GM19193 (cell line): Measurements from ENCODE around the gene SMIM22.

Experiments used
- POLR2A ChIP-seq: IDR thresholded peaks from 4 replicates; pipeline ENCODE4 v1.6.1; 2011; ENCODE audit not compliant: insufficient read depth, insufficient read length; ENCODE audit errors: extremely low read depth

SMIM22 gene

DNA sequence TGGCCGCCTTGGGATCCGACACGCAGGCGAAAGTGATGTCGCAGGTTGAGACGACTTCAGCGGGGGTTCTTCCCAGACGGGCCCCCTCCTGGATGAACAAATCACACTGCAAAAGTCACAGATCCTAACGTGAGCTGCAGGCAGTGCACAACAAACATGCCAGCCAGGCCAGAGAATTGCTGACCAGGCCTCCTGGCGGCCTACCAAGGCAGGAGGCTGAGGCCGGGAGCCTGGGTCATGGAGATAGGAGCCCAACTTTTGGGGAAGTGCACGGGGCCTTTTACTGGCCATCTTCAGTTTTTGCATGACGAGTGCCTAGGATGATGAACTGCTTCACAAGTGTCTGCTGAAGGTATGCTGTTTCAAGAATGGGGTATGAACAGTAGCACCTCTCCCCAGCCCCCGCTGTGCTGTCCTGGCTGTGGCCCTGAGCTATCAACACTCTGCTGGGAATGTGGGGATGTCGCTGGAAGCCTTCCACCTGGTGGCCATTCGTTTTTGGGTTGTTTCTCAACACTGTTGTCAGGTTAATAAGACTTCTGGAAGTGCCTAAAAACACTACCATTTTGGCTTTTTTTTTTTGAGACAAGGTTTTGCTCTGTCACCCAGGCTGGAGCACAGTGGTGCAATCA is 19.5 kb downstream of the SMIM22 start:
- TF ChIP-seq POLR2A, result no peak

DNA sequence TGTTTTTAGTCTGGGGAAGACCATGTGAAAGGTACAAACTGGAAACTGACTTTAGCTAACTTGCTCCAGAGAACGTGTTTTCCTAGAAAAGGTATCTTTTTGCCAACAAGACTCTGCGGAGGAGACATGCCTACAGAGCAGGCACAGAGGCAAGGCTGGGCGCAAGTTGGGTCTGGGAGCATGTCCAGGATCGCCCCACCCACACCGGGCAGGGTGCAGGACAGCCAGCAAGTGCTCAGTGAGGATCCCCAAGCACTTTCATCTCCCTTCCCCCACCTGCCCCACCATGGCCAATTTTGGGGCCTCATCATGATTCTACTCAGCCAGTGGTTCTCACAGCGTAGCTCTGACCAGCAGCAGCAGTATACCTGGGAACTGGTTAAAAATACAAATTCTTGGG is 25.5 kb downstream of the SMIM22 start:
- TF ChIP-seq POLR2A, result no peak

DNA sequence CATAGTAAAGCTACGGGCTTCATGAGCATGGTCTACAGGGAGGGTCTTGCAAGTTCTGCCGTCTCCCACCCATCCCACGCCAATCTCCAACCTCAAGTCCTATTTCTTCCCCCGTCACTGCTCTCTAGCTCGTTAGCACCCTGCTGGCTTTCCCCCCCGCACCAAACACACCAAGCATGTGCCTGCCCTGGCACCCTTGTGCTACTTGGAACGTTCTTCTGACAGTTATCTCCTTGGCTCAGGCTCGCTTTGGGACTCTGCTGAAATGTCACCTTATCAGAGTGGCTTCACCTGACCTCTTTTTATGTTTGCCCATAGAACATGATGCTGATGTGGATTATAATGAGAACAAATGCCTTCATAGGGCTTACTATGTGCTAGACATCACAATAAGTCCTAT is 30.0 kb downstream of the SMIM22 start:
- no peak for TF ChIP-seq POLR2A

DNA sequence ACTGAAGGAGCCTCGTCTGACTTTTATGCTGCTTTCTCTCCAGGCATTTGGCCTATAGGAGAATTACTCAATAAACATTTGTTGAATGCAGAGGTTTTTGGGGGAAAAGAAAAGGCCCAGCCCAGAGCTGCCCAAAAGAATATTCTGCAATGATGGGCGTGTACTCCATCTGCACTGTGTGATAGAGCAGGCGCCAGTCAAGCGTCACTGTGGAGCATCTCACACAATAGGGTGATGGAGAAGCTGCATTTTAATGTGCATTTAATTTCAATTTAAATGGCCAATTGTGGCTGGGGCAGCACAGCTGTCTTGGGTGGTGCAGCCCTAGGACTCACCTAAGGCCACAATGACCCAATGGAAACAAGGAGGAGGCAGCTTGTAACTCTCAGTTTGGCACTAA is 31.4 kb downstream of the SMIM22 start:
- no peak for TF ChIP-seq POLR2A

DNA sequence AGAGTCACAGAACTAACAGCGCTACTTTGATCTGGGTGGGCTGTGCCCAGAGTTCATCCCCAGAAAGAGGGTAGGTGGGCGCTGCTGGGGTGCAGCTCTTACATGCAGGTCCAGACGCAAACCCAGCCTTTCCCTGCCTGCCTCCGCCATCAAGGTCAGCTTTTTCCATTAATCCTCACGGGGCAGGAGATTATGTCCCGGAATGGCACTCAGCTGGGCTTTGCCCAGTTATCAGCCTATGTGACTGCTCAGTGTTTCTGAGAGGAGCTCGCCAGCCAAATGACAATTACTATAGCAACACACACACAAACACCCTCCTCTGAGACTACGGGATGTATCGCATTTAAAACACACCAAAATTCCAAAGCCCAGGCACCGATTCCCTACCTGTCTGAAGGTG is 31.8 kb downstream of the SMIM22 start:
- no peak for TF ChIP-seq POLR2A

DNA sequence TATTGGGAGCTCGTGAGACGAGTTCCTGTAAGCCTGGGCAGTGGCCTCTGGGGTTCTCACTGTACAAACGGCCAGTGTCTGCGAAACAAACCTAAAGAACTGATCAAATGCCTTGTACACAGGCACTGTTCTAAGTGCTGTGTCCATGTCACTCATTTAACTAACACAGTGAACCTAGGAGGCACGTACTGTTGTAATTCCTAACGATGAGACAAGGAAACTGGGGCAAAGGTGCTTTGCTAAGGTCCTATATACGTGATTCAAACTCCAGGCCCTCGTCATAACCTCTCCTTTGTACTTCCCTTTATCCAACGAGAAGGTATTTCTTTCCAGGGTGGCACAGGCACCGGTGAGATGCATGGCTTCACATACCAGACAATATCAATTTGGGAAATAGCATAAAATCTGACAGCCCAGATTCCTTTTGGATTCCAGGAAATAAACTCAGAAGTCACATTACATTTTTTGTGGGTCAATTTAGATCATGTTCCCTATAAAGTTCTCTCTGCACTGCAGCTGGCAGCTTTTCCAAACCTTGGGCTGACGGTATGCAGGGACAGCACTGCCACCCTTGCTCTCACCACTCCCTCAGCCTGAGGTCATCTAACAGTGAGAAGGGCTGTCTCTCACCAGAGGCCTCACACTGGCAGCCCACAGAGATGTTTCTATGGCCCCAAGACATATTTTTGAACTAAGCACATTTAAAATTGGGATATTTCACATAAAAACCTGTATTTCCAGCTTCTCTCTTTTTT is 33.6 kb downstream of the SMIM22 start:
- TF ChIP-seq POLR2A, result no peak

DNA sequence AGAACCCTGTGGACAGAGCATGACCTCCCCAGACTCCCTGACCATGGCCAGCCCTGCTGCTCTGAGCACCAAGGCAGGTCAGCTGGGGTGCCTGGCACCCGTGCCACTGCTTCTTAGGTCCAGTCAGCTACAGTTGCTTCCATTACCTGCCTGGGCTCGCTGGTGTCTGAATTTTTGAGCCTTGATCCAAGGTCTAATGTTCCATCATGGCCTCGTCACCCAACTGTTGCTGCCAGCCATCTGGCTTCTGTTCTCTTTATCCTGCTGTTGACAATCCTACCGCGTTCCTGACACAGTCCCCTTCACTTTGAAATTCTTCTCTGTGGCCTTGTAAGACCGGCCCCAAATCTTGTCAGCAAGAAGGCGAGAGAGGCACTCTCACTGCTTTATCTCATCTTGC is 35.2 kb downstream of the SMIM22 start:
- TF ChIP-seq POLR2A, result no peak

DNA sequence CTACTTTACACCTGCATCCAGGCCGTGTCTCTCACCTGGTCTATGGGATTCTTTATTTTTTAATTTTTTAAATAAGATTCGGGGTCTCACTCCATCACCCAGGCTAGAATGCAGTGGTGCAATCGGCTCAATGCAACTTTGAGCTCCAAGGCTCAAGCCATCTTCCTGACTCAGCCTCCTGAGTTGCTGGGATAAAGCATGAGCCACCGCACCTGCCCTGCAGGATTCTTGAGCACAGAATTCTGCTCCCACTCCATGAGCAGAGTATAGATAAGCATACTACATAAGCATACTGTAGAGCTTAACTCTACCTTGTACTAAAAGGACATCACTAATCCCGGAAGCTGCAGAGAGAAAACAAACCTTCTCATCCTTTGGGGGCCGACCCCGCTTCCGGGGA is 36.4 kb downstream of the SMIM22 start:
- no peak for TF ChIP-seq POLR2A

DNA sequence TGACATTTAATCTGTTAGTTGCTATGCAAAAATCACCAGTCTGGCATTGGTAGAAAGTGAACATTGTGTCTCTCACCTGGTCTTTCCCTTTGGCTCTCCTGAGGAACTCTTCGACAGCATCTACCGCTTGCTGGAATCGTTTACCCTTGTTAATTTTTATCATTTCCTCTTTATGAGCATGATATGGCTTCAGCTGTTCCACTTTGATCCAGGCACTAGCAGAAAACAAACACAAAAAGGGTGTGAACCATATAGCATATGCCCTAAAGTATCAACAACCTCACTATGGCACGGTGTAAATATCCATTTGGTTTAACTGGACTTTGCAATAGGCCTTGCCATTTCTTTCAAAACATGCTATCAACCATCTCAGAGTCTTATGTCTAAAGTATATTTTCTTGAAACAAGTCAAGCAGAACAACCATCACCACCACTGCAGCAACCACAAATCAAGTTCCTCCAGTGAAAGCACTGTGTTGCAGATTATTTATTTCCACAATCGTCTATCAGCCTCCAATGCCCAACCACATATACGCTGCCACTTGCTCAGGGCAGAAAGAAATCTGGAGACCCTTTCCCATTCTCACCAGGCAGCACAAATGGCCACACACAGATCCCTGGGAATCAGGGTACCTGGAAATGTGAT is 37.7 kb downstream of the SMIM22 start:
- no peak for TF ChIP-seq POLR2A

DNA sequence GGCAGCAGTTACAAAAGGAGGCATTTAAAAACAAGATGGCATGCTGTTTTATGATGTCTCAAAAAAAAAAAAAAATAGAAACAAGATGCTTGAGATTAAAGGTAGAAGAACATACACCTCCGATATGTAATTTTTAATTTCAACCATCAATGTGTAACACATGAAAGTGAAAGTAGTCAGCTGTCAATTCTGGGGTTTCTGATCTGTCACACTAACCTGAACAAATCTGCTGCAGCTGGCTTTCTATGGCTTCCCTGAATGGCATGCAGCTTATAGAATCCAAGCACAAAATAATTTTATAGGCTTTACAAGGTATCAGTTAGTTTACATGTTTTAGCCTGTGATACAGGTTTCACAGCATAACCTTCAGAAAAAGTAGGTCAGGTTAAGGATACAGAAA is 38.4 kb downstream of the SMIM22 start:
- TF ChIP-seq POLR2A, result no peak

DNA sequence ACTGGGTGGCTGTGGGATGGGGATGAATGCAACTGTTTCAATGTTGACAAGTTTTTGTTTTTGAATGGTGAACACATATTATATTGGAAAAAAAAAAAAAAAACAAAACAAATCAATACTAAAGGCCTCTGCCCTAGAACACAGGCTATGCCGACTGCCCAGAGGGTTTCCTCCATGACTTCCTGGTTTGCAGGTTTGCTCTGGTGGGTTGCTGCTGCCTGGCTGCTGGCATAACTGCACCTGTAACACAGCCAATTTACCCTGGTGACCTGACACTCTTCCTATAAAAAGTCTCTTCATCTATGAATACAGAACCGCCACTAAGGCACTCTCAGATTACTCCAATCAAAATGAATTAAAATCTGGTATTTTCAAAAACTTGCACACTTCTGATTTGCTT is 41.6 kb downstream of the SMIM22 start:
- TF ChIP-seq POLR2A, result no peak

DNA sequence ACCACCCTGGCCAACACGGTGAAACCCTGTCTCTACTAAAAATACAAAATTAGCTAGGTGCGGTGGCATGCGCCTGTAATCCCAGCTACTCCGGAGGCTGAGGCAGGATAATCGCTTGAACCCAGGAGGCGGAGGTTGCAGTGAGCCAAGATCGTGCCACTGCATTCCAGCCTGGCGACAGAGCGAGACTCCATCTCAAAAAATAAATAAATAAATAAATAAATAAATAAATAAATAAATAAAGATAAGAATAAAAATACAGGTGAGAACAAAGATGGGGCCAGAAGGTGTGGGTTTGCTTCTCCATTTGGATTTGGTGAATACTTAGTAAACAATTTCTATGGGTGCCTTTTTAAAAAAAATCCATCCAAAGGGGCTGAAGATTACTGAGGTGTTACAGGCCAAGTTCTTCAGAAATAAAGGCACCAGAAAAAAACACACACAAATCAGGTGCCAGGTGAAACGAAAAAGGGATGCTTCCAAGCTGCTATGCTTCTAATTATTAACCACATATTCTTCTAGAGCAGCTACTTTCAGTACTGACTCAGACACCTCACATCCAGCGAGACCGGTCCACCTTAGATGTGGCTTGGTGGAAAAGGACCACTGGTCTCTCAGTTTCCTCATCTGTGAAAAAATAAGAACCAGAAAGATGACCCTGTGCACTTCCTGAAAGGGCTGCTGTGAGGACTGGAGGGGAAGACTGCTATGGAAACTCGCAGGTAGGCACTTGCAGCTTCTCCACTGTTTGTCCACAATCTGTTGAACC is 42.7 kb downstream of the SMIM22 start:
- TF ChIP-seq POLR2A, result no peak

DNA sequence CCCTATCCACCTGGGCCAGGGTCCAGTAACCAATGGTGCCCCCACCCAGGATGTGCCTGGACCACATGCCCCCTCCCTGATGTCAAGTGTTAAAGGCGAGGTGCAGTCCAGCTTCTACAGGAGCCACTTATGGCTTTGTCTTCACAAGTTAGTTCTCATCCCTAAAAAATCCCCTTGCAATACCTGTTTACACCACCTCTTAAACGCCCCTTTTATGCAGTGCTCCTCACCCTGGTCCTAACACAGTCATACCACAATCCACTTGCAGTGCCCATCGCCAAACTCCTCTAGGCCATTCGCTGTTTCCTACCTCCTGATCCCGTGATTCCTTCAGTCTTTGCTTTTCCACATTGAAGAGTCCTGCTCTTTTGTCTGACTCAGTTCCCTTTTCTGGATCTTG is 44.8 kb downstream of the SMIM22 start:
- no peak for TF ChIP-seq POLR2A

DNA sequence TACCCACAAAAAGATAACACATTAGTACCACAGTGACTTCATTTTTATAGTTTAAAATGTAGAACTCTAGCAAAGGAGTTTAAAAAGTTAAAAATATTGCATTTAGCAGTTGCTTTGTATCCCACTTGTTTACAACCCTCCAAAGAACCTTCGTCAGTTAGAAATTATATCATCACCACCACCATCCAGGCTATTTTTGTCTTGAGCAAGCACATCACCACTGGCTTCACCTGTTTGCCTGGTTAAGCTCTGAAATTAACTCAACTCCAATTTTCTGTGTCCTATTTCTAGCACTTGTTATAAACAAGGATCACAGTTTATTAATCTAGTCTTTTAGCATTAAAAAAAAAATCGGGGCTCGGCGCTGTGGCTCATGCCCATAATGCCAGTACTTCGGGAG is 45.8 kb downstream of the SMIM22 start:
- TF ChIP-seq POLR2A, result no peak
